NCI-H446 treated with DMSO at 0.1 percent for 48 hours (cell line): ENCODE results near the gene KIAA1328.
"Not testable (repeated sequence)": the region's sequence is repeated elsewhere in the genome, so short reads cannot be mapped to it uniquely, and the experiment has no call there.

Source experiments
- DNase-seq: peaks from one replicate; lab custom pipeline; 2025; lab: John Stamatoyannopoulos, UW

The KIAA1328 gene

DNA sequence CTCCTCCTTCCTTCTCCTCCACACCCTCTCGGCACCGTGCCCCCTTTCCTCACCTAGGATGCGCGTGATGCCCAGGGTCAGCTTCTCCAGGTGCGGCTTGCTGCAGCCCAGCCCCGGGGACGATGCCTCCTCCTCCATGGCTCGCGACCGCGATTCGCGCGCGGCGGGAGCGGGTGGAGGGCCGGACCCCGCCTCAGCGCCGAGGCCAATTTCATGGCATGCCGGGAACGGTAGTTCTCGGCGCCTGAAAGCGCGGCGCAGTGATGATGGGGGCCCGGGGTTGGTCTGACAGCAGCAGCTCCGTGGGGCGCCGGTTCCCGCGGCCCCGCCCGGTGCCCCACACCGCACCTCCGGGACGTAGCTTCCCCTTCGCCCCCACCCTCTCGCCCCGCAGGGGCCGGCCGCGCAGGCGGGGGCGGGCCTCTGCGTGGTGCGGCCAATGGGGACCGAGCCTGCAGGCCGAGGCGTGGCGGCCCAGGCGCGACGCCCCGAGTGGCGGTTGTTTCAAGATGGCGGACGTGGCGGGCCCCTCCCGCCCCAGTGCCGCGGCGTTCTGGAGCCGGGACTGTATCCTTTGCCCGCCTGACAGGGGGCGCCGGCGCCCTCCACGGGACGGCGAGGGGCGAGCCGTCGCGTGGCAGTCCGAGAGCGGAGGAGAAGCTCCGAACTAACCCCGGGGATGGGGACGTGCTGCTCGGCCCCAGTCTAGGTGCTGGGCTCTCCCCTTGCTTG, at the start of gene KIAA1328, which contains the start of gene TPGS2:
KIAA1328 (plus strand) TSS at position 498 of the 732 bp plus-strand sequence; CDS start at position 510, 12 bp downstream.
TPGS2 (minus strand) TSS at position 373 of the 732 bp plus-strand sequence; CDS start at position 138, 235 bp downstream.
- peak; percentile 82 for DNase-seq

GRCh38 chr18:36780748-36781147, 48.2 kb upstream of the KIAA1328 start:
- DNase-seq = no peak

DNA sequence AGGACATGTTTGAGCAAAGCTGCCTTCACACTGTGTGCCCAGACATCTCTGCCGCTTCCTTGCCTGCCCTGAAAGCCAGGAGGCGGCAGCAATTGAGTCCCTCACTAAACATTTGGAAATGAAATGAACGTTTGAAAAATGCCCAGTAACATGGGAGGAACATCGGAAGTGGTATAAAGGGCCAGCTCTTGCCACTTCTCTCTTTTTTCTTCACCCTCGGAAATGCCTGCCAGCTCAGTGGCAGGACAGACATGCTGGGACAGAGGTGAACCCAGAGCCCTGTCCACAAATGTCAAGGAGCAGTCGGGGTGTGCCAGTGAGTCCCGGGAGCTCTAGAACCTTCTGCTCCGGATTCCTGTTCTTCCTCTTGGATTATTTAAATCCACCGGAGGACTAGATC, 46.2 kb upstream of the KIAA1328 start:
- DNase-seq = no peak

DNA sequence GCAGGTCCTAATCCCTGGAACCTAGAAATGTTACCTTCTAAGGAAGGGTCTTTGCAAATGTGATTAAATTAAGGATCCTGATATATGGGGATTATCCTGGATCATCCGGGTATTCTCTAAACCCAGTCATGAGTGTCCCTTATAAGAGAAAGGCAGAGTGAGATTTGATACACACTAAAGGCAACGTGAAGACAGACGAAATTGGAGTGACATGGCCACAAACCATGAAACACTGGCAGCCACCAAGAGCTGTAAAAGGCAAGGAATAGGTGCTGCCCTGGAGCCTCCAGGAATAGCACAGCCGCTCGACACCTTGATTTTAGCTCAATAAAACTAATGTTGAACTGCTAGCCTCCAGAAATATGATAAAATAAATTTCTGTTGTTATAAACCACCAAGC, 45.1 kb upstream of the KIAA1328 start:
- DNase-seq = no peak

DNA sequence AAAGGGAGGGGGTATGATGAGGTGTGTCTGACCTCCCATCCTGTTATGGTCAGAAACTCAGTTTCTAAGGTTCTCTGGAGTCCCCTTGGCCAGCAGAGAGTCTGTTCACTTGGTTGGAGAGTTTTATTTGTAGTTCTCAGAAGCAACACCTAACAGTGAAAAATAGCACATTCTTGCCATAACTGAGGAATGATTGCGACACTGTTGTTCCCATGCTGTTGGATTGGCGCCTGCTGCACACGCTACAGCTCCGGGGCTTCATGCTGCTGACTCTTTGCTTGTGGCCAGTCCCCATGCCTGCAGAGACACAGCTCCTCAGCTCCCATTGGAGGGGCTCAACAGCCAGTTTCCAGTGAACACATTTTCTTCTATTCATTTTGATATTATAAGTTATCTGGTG, 42.2 kb upstream of the KIAA1328 start:
- no peak for DNase-seq

- no peak for DNase-seq
Measured at GRCh38 chr18:36792634-36793283, 36.2 kb upstream of the KIAA1328 start.

DNA sequence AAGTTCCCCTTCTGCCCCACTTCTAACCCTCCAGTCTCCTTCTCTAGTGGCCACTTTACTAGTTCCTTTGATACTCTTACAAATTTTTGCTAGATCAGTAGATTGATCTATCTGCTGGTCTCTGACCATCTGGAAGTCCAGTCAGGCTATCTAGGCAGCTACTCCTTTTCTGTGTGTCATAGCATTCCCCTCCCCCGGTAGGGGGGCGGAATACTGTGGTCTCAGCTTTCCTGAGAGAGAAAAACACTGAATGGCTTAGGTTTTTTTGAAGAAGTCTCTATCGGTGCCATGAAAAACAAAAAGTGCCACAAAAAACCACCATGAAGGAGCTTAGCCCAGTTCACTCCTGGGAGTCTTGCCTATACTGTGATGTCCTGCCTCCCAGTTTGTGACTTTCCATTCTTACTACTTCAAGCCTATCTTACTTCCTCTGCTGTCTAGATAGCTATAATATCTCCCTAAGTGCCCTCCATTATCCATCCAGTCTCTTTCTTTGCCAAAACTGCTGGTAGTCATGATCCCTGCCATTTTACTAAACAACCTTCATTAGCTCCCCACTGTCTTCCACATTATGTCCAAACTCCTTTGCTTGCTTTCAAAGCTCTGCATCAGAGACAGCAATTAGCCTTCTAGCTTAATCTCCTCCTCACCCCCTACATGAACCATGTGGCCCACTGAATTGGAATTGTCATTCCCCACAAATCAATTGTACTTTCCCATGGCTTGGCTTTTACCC, 30.0 kb upstream of the KIAA1328 start:
- no peak for DNase-seq

DNA sequence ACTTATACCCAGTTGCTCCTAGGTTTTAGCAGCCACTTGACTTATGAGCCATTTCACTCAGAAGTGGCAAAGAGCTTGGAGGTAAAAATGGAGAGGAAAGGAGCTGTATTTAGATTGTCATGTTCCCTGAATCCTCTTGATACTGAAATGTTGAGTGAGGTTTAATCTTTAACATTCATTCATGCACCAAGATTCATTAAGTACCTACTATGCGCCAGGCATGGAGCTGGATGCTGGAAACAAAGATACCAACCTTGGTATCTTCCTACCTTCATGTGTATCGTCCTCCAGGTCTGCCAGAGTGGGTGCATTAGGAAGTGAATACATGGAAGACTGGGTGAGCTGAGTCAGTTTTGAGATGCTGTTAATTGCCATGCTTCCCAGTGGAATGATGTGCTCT, 23.8 kb upstream of the KIAA1328 start:
- DNase-seq = no peak

DNA sequence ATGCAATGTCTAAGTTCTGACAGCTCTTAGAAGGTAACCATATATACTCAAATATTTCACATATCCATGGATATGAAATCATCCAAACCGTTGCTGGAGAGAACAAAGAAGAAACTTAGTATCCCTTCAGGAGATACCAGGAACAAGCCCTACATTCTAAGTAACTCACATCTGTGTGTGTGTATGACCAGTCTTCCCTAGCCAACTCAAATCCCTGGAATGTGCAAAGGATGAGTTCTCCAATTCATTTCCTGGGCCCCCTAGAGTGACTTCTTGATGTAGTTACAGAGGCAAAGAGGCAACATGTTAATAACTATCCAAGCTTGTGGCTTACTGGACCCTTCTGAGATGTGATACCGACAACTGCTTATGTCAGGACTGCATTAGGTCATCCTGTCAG, 20.2 kb upstream of the KIAA1328 start:
- no peak for DNase-seq

GRCh38 chr18:36809590-36810381, 19.1 kb upstream of the KIAA1328 start:
- peak; percentile 67 for DNase-seq

DNA sequence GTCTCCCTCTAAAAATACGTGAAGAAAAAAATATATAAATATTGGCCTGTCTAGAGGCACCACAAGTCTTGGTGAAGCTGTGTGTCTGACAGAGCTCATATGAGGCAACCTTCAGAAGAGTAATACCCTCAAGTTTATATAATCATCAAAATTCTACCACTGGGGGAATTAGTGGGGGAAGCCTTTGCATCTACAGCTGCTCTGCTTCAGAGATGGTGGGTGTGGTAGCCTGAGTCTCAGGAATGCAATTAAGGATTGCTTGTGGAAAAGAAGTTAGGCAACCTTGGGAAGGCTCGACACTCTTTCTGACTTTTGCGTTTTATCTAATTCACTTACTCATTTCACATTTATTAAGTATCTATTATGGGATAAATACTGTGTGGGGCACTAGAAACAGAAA, 17.5 kb upstream of the KIAA1328 start:
- no peak for DNase-seq

- no peak for DNase-seq
Measured at GRCh38 chr18:36811955-36812354, 17.0 kb upstream of the KIAA1328 start.

GRCh38 chr18:36812678-36813077, 16.2 kb upstream of the KIAA1328 start:
- no peak for DNase-seq

DNA sequence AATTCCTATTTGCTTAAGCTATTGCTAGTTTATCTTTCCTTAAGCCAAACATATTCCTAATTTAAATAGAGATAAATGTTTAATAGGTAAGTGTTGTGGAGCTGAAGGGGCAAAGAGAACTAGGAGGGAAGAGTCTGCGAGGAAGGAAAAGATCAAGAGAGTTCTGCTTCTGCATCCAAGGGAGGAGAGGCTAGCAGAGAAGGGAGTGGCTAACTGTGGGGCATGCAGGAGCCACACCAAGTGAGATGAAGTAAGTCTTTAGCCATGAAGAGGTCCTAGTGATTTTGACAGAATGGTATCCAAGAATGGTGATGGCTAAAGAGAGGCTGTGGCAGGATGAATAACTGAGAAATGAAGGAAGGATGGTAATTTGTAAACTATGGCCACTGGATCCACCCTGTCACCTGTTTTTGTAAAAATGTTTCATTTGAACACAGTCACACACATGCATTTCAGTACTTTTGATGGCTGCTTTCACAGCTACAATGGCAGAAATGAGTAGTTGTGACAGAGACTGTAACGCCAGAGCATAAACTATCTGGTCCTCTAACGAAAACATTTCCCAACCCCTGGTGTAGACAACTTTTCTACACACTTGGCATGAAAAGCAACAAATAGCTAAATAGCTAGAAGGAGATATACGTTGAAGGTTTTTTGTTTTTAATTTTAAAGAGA, 15.7 kb upstream of the KIAA1328 start:
- DNase-seq = no peak

- DNase-seq = no peak
Measured at GRCh38 chr18:36813824-36814223, 15.1 kb upstream of the KIAA1328 start.

DNA sequence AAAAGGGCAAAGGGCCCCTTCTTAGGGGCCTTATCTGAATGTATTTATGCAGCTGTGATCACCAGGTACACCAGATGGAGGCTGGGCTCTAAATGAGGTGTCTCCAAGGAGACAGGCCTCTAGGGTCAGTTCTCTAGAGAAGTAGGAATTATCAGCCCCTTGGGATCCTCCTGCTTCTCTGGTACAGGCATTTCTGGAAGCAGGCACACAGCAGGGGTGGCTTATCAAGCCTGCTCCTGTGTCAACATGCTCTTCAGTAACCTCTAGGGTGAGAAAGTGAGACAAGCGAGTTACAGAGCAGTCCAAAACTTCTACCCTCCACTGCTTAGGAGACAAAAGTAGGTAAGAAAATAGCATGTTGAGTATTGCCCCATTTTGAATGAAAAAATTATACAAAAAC, 13.9 kb upstream of the KIAA1328 start:
- DNase-seq = no peak

DNA sequence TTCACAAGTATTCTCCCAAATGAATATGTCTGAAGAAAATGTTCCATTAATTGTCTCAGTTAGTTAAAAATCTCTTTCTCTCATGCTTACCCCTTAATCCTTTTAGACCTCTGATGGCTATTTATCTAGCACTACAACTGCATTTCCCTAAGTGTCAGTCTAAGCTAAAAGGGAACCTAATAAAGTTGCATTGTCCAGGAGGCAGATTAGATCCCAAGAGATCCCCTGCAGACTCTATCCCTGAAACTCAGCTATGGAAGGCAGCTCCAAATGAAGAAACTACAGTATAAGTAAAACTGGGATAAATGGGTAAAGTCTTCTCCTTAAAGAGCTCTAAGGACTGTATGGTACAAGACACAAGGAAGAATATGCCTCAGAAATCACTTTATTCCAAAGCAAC, 12.8 kb upstream of the KIAA1328 start:
- not testable (repeated sequence) for DNase-seq

DNA sequence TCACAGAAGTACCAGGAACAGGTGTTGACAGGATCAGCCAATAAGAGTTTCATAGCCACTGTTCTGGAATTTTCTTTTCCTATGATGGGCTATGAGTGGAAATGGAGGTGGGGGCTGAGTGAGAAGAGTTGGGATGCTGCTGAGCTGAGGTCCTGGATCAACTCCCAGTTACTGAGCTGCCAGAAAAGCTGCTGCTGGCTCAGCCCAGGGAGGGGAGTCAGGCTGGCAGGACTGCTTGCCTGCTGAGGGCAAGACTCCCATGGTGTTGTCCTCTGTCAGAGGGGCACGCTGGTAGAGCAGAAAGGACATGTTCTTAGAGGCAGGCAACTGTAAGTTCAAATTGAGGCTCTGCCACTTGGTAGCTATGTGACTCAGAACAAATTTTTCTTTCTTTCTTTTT, 11.9 kb upstream of the KIAA1328 start:
- no peak for DNase-seq

DNA sequence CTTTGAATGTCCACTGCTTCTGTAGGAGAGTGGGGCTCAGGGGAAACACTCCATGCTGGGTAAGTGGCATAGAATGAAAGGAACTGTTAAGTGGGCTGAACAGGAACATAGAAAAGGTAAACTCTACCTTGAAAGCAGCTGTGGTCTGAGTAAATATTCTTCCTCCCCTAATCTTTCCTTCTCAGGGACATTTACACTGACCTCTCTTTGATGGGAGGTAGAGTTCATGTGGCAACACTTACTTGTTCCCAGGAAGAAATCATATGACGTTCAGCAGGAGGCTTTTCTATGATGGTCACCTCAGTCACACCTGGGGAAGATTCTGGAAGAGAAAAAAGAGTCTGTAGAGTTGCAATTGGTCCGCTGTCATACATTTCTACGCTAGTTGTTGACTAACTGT, 10.3 kb upstream of the KIAA1328 start:
- no peak for DNase-seq

- DNase-seq = no peak
Measured at GRCh38 chr18:36819621-36820020, 9.3 kb upstream of the KIAA1328 start.

GRCh38 chr18:36821681-36822080, 7.2 kb upstream of the KIAA1328 start:
- no peak for DNase-seq

DNA sequence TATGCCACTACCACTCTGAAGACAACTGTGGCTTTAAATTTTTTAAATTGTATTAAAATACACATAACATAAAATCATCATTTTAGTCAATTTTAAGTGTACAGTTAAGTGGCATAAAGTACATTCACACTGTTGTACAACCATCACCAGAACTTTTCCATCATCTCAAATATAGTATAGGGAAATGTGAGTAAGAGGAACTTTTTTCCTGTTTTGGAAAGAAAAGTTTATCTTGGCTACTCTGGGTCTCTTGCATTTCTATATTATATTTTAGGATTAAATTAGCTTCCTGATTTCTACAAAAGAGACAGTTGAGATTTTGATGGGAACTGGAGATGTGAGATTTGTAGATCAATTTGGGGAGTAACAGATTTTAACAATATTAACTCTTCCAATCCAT, 3.4 kb upstream of the KIAA1328 start:
- no peak for DNase-seq
